OCI-LY1 (cell line): ENCODE results near the gene PIANP.

ENCODE experiments used
- H2AFZ ChIP-seq: fragments of 200-600 bp; sonication (generic), shearing (Covaris generic); 2 replicates; pipeline ENCODE4 v1.6.0; 2014; ENCODE audit warnings: antibody characterized with exemption, mild to moderate bottlenecking, low read length
- H3F3A ChIP-seq: fragments of 200-600 bp; sonication (generic), shearing (Covaris generic); 2 replicates; pipeline ENCODE4 v1.6.0; 2014; ENCODE audit warnings: mild to moderate bottlenecking, antibody characterized with exemption, low read length, moderate library complexity; ENCODE audit not compliant: insufficient read depth
- H3K27ac ChIP-seq: fragments of 200-600 bp; sonication (generic); 2 replicates; pipeline ENCODE4 v1.5.1; 2014; ENCODE audit warnings: low read length, mixed run types, mild to moderate bottlenecking, low read depth; ENCODE audit not compliant: poor library complexity, severe bottlenecking
- H3K27me3 ChIP-seq: fragments of 200-600 bp; sonication (generic); 2 replicates; pipeline ENCODE4 v1.6.0; 2014; ENCODE audit warnings: antibody characterized with exemption, mild to moderate bottlenecking, low read length, moderate library complexity; ENCODE audit not compliant: insufficient read depth
- H3K36me3 ChIP-seq: fragments of 200-600 bp; sonication (generic); 2 replicates; pipeline ENCODE4 v1.6.1; 2014; ENCODE audit warnings: mild to moderate bottlenecking, antibody characterized with exemption, low read length, moderate library complexity, mixed read lengths; ENCODE audit not compliant: insufficient read depth
- H3K4me1 ChIP-seq: fragments of 200-600 bp; sonication (generic); 2 replicates; pipeline ENCODE4 v1.5.1; 2014; ENCODE audit warnings: mild to moderate bottlenecking, low read length, moderate library complexity; ENCODE audit not compliant: insufficient read depth, severe bottlenecking
- H3K4me2 ChIP-seq: fragments of 200-600 bp; sonication (generic), shearing (Covaris generic); 2 replicates; pipeline ENCODE4 v1.6.1; 2014; ENCODE audit warnings: low read length
- H3K4me3 ChIP-seq: fragments of 200-600 bp; sonication (generic); 2 replicates; pipeline ENCODE4 v1.5.1; 2014; ENCODE audit warnings: low read length, low read depth, mild to moderate bottlenecking, mixed read lengths; ENCODE audit not compliant: poor library complexity, severe bottlenecking
- H3K79me2 ChIP-seq: fragments of 200-600 bp; shearing (Covaris generic); 2 replicates; pipeline ENCODE4 v1.6.1; 2016; ENCODE audit warnings: mixed run types, low read length, mixed read lengths; ENCODE audit not compliant: insufficient read depth
- H3K9ac ChIP-seq: fragments of 200-600 bp; sonication (generic), shearing (Covaris generic); 2 replicates; pipeline ENCODE4 v1.6.1; 2014; ENCODE audit warnings: mild to moderate bottlenecking, low read length, mixed read lengths
- H3K9me2 ChIP-seq: fragments of 200-600 bp; sonication (generic), shearing (Covaris generic); 2 replicates; pipeline ENCODE4 v1.6.1; 2014; ENCODE audit warnings: low read depth, mild to moderate bottlenecking, low read length, mixed read lengths
- H3K9me3 ChIP-seq: fragments of 200-600 bp; shearing (Covaris generic); 2 replicates; pipeline ENCODE4 v1.6.1; 2014; ENCODE audit warnings: low read length, mixed read lengths
- H4K20me1 ChIP-seq: fragments of 200-600 bp; sonication (generic), shearing (Covaris generic); 2 replicates; pipeline ENCODE4 v1.6.0; 2016; ENCODE audit warnings: mild to moderate bottlenecking, low read length; ENCODE audit not compliant: insufficient read depth
- CTCF ChIP-seq: fragments of 200-600 bp; sonication (generic), shearing (Covaris generic); IDR thresholded peaks from 2 replicates; pipeline ENCODE4 v1.5.1; 2017; ENCODE audit warnings: mild to moderate bottlenecking, antibody characterized with exemption, low read length, moderate library complexity, mixed read lengths
- EZH2 ChIP-seq: fragments of 200-600 bp; sonication (generic), shearing (Covaris generic); IDR thresholded peaks from 2 replicates; pipeline ENCODE4 v1.8.0; 2017; ENCODE audit warnings: borderline replicate concordance, mixed run types, mild to moderate bottlenecking, antibody characterized with exemption, low read length, moderate library complexity, mixed read lengths

The PIANP gene

GRCh38 chr12:6693832-6694355 lies 6.7 kb downstream of the PIANP start:
- no peak overlapping the region for H3K27ac ChIP-seq
- no peaks in the 10 kb centered on the region for H3K27me3 ChIP-seq
- H3K9me3 ChIP-seq: no peaks in the 10 kb centered on the region
- no peak overlapping the region for H3K4me2 ChIP-seq
- H3K79me2 ChIP-seq: peaks cover 8% of the 10 kb centered on the region
- peaks cover 51% of the 10 kb centered on the region for H3K4me1 ChIP-seq
- no peak overlapping the region for H2AFZ ChIP-seq
- H4K20me1 ChIP-seq: no peaks in the 10 kb centered on the region
- H3K36me3 ChIP-seq: peaks cover 4% of the 10 kb centered on the region; the same call in 1 of the 2 replicates
- no peaks in the 10 kb centered on the region for H3F3A ChIP-seq
- H3K9me2 ChIP-seq: no peaks in the 10 kb centered on the region
- no peak overlapping the region for H3K4me3 ChIP-seq
- H3K9ac ChIP-seq: no peak overlapping the region
- TF ChIP-seq EZH2: no peak
- TF ChIP-seq CTCF: no peak

- H3K4me3 ChIP-seq: no peak overlapping the region
- no peaks in the 10 kb centered on the region for H3K9me3 ChIP-seq
- H2AFZ ChIP-seq: no peak overlapping the region
- TF ChIP-seq EZH2 (no peak), CTCF (no peak)
- H3F3A ChIP-seq: no peaks in the 10 kb centered on the region; the same call in 1 of the 2 replicates
- no peaks in the 10 kb centered on the region for H3K27me3 ChIP-seq
- no peak overlapping the region for H3K4me2 ChIP-seq
- no peak overlapping the region for H3K9ac ChIP-seq
- peaks cover 18% of the 10 kb centered on the region for H3K79me2 ChIP-seq
- no peak overlapping the region for H3K27ac ChIP-seq
- H3K36me3 ChIP-seq: peaks cover 4% of the 10 kb centered on the region; the same call in 1 of the 2 replicates
- H3K9me2 ChIP-seq: no peaks in the 10 kb centered on the region
- H4K20me1 ChIP-seq: no peaks in the 10 kb centered on the region
- H3K4me1 ChIP-seq: peaks cover 55% of the 10 kb centered on the region
Observed at GRCh38 chr12:6692888-6693287, 7.7 kb downstream of the PIANP start.

- Histone ChIP-seq H2AFZ (no peak overlapping the region), H3K27ac (no peak overlapping the region), H3K79me2 (peaks cover 32% of the 10 kb centered on the region), H3K27me3 (no peaks in the 10 kb centered on the region), H3K9me2 (no peaks in the 10 kb centered on the region), H3F3A (no peaks in the 10 kb centered on the region; the same call in 1 of the 2 replicates), H3K9me3 (no peaks in the 10 kb centered on the region), H3K4me3 (no peak overlapping the region), H3K9ac (no peak overlapping the region), H3K36me3 (peaks cover 15% of the 10 kb centered on the region), H3K4me1 (peaks cover 55% of the 10 kb centered on the region), H3K4me2 (no peak overlapping the region), H4K20me1 (no peaks in the 10 kb centered on the region)
- TF ChIP-seq CTCF (no peak), EZH2 (no peak)
Observed at GRCh38 chr12:6691473-6691872, 9.1 kb downstream of the PIANP start.
